Esophagus squamous epithelium (tissue), 4 donors: ENCODE measurements around the gene ARL4C.

Experiments used
- POLR2A ChIP-seq, 4 donors: fragments of 450-650 bp; IDR thresholded peaks; one replicate each; pipeline ENCODE4 v1.6.1; 2017; ENCODE audit warnings: antibody characterized with exemption in 4 of 4, mild to moderate bottlenecking in 4 of 4, moderate library complexity in 3 of 4
- TF ChIP-seq, protein P1 (sequence below), 6 experiments: fragments of 450-650 bp in 4 of 6; fragments of 200-600 bp in 2 of 6; sonication (generic) in 2 of 6; IDR thresholded peaks; one replicate each; pipeline ENCODE4 v1.5.1; 2016 to 2019; ENCODE audit warnings: antibody characterized with exemption in 6 of 6, mild to moderate bottlenecking in 4 of 6, moderate library complexity in 4 of 6

DNA sequence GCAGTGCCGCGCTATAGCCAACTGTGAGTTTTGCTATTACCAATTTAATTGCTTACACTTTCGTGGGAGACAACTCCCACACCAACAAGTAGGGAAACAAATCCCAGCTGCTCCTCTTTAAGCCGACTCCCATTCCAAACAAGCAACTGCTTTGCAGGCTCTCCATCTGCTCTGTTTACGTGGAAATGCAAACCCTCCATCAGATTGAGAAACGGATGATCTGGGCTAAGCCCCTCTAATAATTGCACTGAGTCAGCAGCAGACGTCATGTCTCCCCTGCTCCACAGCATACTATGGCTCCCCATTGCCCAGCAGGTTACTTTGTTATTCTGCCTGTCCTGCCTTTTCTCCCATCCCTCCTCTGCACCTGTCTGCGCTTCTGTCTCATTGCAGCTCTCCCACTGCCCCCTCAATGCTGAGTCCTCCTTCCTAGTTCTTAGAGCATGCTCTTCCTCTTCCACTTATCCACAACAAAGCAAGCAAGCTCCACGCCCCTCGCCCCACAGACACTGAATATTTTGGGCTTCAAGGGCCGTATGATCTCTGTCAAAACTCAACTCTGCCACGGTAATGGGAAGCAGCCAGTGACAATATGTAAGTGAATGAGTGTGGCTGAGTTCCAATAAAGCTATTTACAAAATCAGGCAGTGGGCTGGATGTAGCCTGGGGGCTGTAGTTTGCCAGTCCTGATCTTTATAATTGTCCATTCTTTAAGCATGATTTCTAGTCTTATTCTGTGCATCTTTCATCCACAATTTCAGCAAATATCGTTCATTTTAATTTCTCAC is 39.5 kb upstream of the ARL4C start:
- TF ChIP-seq, protein P1, sequence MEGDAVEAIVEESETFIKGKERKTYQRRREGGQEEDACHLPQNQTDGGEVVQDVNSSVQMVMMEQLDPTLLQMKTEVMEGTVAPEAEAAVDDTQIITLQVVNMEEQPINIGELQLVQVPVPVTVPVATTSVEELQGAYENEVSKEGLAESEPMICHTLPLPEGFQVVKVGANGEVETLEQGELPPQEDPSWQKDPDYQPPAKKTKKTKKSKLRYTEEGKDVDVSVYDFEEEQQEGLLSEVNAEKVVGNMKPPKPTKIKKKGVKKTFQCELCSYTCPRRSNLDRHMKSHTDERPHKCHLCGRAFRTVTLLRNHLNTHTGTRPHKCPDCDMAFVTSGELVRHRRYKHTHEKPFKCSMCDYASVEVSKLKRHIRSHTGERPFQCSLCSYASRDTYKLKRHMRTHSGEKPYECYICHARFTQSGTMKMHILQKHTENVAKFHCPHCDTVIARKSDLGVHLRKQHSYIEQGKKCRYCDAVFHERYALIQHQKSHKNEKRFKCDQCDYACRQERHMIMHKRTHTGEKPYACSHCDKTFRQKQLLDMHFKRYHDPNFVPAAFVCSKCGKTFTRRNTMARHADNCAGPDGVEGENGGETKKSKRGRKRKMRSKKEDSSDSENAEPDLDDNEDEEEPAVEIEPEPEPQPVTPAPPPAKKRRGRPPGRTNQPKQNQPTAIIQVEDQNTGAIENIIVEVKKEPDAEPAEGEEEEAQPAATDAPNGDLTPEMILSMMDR (IDR thresholded peaks at IDR 0.05) = no peak
- no peak for TF ChIP-seq POLR2A (IDR thresholded peaks at IDR 0.05)
